ENCODE measurements around the gene ASMTL.

Gene ASMTL

GRCh38 chrX:1403228-1403627 is 49.5 kb downstream of the ASMTL start:
- no peak overlapping the region for H3K4me3 ChIP-seq (ENCODE audit: low read depth, low read length)
- no peak for DNase-seq (ENCODE audit: low read depth)
- no peak for TF ChIP-seq CTCF (IDR thresholded peaks at IDR 0.05; ENCODE audit: insufficient read depth, low read depth, low read length, missing control alignments)

- no peak for DNase-seq (ENCODE audit: low read depth)
- TF ChIP-seq CTCF (IDR thresholded peaks at IDR 0.05; ENCODE audit: insufficient read depth, low read depth, low read length, missing control alignments): no peak
- H3K4me3 ChIP-seq (ENCODE audit: low read depth, low read length): no peak overlapping the region
These were observed 50.9 kb downstream of the ASMTL start for GRCh38 chrX:1401611-1402430.

GRCh38 chrX:1400742-1401471 is 51.8 kb downstream of the ASMTL start:
- H3K4me3 ChIP-seq (ENCODE audit: low read depth, low read length): no peak overlapping the region
- no peak for DNase-seq (ENCODE audit: low read depth)
- TF ChIP-seq CTCF (IDR thresholded peaks at IDR 0.05; ENCODE audit: insufficient read depth, low read depth, low read length, missing control alignments): no peak

- no peak for TF ChIP-seq CTCF (IDR thresholded peaks at IDR 0.05; ENCODE audit: insufficient read depth, low read depth, low read length, missing control alignments)
- no peak for DNase-seq (ENCODE audit: low read depth)
- H3K4me3 ChIP-seq (ENCODE audit: low read depth, low read length): no peak overlapping the region
These were observed 52.7 kb downstream of the ASMTL start for GRCh38 chrX:1400049-1400448.

GRCh38 chrX:1398431-1399340 is 54.0 kb downstream of the ASMTL start:
- no peak for DNase-seq (ENCODE audit: low read depth)
- TF ChIP-seq CTCF (IDR thresholded peaks at IDR 0.05; ENCODE audit: insufficient read depth, low read depth, low read length, missing control alignments): no peak
- no peak overlapping the region for H3K4me3 ChIP-seq (ENCODE audit: low read depth, low read length)

- no peak overlapping the region for H3K4me3 ChIP-seq (ENCODE audit: low read depth, low read length)
- TF ChIP-seq CTCF (IDR thresholded peaks at IDR 0.05; ENCODE audit: insufficient read depth, low read depth, low read length, missing control alignments): no peak
- DNase-seq (ENCODE audit: low read depth): no peak
These were observed 55.1 kb downstream of the ASMTL start for GRCh38 chrX:1397441-1398270.
